OCI-LY7 (cell line): ENCODE measurements around the gene ACAN.

Experiments used
- CTCF ChIP-seq: fragments of 200-600 bp; sonication (generic); conservative IDR thresholded peaks from 2 replicates; pipeline ENCODE4 v1.5.1; 2014; ENCODE audit warnings: mild to moderate bottlenecking, antibody characterized with exemption, low read length, moderate library complexity, mixed read lengths
- EZH2phosphoT487 ChIP-seq: fragments of 200-600 bp; sonication (generic); IDR thresholded peaks from 2 replicates; pipeline ENCODE4 v1.6.1; 2018; ENCODE audit warnings: low read depth, borderline replicate concordance, mild to moderate bottlenecking, mixed run types, antibody characterized with exemption, low read length, moderate library complexity, mixed read lengths

- TF ChIP-seq CTCF (no peak), EZH2phosphoT487 (no peak)
Observed at GRCh38 chr15:88849376-88850072, 46.3 kb downstream of the ACAN start.
